Glomerular endothelial cell (primary cell): ENCODE measurements around the gene ARRB2. TPM values are rescaled to one million over a fixed set of nuclear protein-coding genes. Genes with fewer than 3 reads are reported as not detected.

Experiments
- DNase-seq: peaks from one replicate; pipeline ENCODE4 v3.0.0-alpha.2; 2011; ENCODE audit warnings: low read depth, low spot score; ENCODE audit errors: extremely low read depth
- total RNA-seq: library from RNA; depleted of rRNA; stranded (reverse); fragments of >200 nt; gene quantifications from 2 replicates; pipeline ENCODE4 v1.2.3, GENCODE V29; 2015

ARRB2 gene
- total RNA-seq, 1 donor from 2014 or later: 13.0 TPM

GRCh38 chr17:4722678-4723240, 12.3 kb downstream of the ARRB2 start:
- DNase-seq: no peak

- no peak for DNase-seq
Measured at GRCh38 chr17:4724650-4725049, 14.2 kb downstream of the ARRB2 start.

GRCh38 chr17:4725646-4726310, 15.3 kb downstream of the ARRB2 start:
- DNase-seq: no peak

GRCh38 chr17:4728124-4728523, 17.7 kb downstream of the ARRB2 start:
- DNase-seq: no peak

- no peak for DNase-seq
Measured at GRCh38 chr17:4733073-4733531, 22.7 kb downstream of the ARRB2 start.

GRCh38 chr17:4734857-4735475, 24.5 kb downstream of the ARRB2 start:
- no peak for DNase-seq

GRCh38 chr17:4735876-4736651, 25.6 kb downstream of the ARRB2 start:
- DNase-seq: no peak

- DNase-seq: no peak
Measured at GRCh38 chr17:4738136-4739121, 28.0 kb downstream of the ARRB2 start.

- DNase-seq: no peak
Measured at GRCh38 chr17:4739122-4740024, 28.9 kb downstream of the ARRB2 start, which contains the start of the genes CXCL16 and ZMYND15. Gene CXCL16, minus strand, starts transcription at chr17:4739928. Its CDS starts 589 bp downstream, at chr17:4739339. Gene ZMYND15, plus strand, starts transcription at chr17:4739833. Its CDS starts 716 bp downstream, at chr17:4740549.

GRCh38 chr17:4740025-4740351, 29.6 kb downstream of the ARRB2 start:
- DNase-seq: no peak

- no peak for DNase-seq
Measured at GRCh38 chr17:4740584-4740983, 30.2 kb downstream of the ARRB2 start.

GRCh38 chr17:4741544-4741943, 31.1 kb downstream of the ARRB2 start:
- no peak for DNase-seq

GRCh38 chr17:4742133-4742532, 31.7 kb downstream of the ARRB2 start:
- no peak for DNase-seq

- no peak for DNase-seq
Measured at GRCh38 chr17:4742629-4743028, 32.2 kb downstream of the ARRB2 start.

- no peak for DNase-seq
Measured at GRCh38 chr17:4743216-4743615, 32.8 kb downstream of the ARRB2 start.

- DNase-seq: no peak
Measured at GRCh38 chr17:4743898-4744297, 33.5 kb downstream of the ARRB2 start.

GRCh38 chr17:4744999-4745969, 34.9 kb downstream of the ARRB2 start:
- no peak for DNase-seq

- DNase-seq: no peak
Measured at GRCh38 chr17:4747847-4748246, 37.4 kb downstream of the ARRB2 start.
